IPS-18a (cell line): ENCODE results near the gene GGT5.
"Not testable (repeated sequence)": the region's sequence is repeated elsewhere in the genome, so short reads cannot be mapped to it uniquely, and the experiment has no call there.

Experiments used
- H3K27ac ChIP-seq: one replicate; pipeline ENCODE4 v1.5.1; 2013; ENCODE audit warnings: low read length
- H3K27me3 ChIP-seq: one replicate; pipeline ENCODE4 v1.6.1; 2013; ENCODE audit warnings: mild to moderate bottlenecking, low read length; ENCODE audit not compliant: control insufficient read depth, insufficient read depth
- H3K36me3 ChIP-seq: one replicate; pipeline ENCODE4 v1.6.1; 2013; ENCODE audit warnings: low read depth, low read length; ENCODE audit not compliant: control insufficient read depth
- H3K4me1 ChIP-seq: one replicate; pipeline ENCODE4 v1.6.1; 2013; ENCODE audit warnings: low read depth, low read length; ENCODE audit not compliant: control insufficient read depth
- H3K4me3 ChIP-seq: one replicate; pipeline ENCODE4 v1.5.1; 2013; ENCODE audit warnings: low read length
- H3K9ac ChIP-seq: one replicate; pipeline ENCODE4 v1.6.1; 2013; ENCODE audit warnings: mild to moderate bottlenecking, low read length, moderate library complexity
- H3K9me3 ChIP-seq: one replicate; pipeline ENCODE4 v1.6.1; 2013; ENCODE audit warnings: low read depth, low read length; ENCODE audit not compliant: control insufficient read depth

GGT5 gene

DNA sequence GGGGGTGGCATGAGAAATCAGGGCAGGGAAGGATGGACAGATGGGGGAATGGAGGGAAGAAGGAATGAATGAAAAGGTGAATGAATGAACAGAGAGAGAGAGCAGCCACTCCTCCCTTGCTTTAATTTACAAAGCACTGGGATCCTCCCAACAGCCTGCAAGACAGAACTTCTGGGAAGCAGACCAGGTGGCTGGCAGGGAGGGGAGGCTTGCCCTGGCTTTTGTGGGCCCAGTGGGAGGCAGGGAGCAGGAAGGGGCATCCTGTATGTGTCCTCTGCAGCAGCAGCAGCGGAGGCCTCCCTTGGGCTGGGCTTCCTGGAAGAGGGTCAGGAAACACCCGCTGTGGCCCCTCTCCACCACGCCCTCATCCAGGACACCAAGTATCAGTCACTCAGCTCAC lies 1.5 kb downstream of the GGT5 start:
- H3K4me1 ChIP-seq, H3K27ac ChIP-seq, H3K9ac ChIP-seq, H3K4me3 ChIP-seq, H3K36me3 ChIP-seq, H3K9me3 ChIP-seq, H3K27me3 ChIP-seq: not testable (repeated sequence)

DNA sequence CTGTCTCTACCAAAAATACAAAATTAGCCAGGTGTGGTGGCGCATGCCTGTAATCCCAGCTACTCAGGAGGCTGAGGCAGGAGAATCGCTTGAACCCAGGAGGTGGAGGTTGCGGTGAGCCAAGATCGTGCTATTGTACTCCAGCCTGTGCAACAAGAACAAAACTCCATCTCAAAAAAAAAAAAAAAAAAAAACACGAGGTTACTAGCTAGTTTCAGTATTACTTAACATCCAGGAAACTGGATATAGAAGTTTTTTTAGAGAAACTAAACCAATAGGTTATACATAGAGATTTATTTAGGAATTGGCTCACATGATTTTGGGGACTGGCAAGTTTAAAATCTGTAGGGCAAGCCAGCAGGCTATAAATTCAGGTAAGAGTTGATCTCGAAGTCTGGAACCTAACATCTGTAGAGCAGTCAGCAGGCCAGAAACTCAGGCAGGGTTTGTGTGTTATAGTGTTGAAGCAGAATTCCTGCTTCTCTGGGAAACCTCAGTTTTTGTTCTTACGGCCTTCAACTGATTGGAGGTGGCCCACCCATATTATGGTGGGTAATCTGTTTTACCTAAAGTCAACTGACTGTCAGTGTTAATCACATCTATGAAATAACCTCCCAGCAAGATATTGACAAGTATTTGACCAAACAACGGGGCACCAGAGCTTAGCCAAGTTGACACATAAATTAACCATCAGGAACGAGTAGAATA lies 3.7 kb downstream of the GGT5 start:
- H3K9me3 ChIP-seq, H3K27me3 ChIP-seq, H3K4me1 ChIP-seq, H3K9ac ChIP-seq, H3K4me3 ChIP-seq, H3K36me3 ChIP-seq, H3K27ac ChIP-seq: not testable (repeated sequence)

DNA sequence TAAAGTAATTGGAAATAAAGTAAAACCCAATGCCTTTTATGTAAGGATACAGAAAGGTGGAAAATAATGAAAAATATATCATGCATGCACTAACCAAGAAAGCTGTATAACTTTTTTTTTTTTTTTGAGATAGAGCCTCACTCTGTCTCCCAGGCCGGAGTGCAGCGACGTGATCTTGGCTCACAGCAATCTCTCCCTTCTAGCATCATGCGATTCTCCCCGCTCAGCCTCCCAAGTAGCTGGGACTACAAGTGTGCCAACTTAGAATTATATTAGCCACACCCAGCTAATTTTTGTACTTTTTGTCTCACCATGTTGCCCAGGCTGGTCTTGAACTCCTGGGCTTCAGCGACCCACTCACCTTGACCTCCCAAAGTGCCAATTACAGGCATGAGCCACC lies 4.5 kb downstream of the GGT5 start:
- Histone ChIP-seq H3K4me1 (no peaks in the 10 kb centered on the region), H3K36me3 (no peaks in the 10 kb centered on the region), H3K4me3 (no peak overlapping the region), H3K27ac (no peak overlapping the region), H3K27me3 (no peaks in the 10 kb centered on the region), H3K9ac (no peak overlapping the region), H3K9me3 (no peaks in the 10 kb centered on the region)

DNA sequence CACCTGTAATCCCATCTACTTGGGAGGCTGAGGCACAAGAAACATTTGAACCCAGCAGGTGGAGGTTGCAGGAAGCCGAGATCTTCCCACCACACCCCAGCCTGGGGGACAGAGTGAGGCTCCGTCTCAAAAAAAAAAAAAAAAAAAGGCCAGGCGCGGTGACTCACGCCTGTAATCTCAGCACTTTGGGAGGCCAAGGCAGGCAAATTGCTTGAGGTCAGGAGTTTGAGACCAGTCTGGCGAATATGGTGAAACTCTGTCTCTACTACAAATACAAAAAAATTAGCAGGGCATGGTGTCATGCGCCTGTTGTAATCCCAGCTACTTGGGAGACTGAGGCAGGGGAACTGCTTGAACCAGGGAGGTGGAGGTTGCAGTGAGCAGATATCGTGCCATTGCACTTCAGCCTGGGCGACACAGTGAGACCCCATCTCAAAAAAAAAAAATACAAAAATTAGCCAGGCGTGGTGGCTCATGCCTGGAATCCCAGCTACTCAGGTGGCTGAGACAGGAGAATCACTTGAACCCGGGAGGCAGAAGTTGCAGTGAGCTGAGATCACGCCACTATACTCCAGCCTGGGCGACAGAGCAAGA lies 6.7 kb downstream of the GGT5 start:
- H3K9ac ChIP-seq, result not testable (repeated sequence)

DNA sequence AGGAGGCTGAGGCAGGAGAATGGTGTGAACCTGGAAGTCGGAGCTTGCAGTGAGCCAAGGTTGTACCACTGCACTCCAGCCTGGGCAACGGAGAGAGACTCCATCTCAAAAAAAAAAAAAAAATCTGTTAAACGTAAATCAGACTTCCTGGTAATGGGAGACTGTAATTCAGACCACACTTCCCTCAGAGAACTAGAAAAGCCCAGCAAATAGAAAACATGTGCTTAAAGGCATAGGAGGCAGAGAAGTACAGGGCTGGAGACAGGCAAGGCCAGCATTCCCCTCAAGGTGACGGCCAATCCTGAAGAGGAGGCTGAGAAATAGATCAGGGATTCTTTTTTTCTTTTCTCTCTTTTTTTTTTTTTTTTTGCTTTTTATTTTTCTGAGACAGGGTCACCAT lies 8.2 kb downstream of the GGT5 start:
- H3K27me3 ChIP-seq, result no peaks in the 10 kb centered on the region
- no peaks in the 10 kb centered on the region for H3K36me3 ChIP-seq
- no peaks in the 10 kb centered on the region for H3K4me1 ChIP-seq
- H3K4me3 ChIP-seq, result no peak overlapping the region
- no peak overlapping the region for H3K9ac ChIP-seq
- H3K9me3 ChIP-seq, result no peaks in the 10 kb centered on the region
- no peak overlapping the region for H3K27ac ChIP-seq

More for the DNA sequence above, 6.7 kb downstream of the GGT5 start:
- H3K36me3 ChIP-seq, H3K27ac ChIP-seq, H3K4me1 ChIP-seq, H3K4me3 ChIP-seq, H3K27me3 ChIP-seq, H3K9me3 ChIP-seq: not testable (repeated sequence)

DNA sequence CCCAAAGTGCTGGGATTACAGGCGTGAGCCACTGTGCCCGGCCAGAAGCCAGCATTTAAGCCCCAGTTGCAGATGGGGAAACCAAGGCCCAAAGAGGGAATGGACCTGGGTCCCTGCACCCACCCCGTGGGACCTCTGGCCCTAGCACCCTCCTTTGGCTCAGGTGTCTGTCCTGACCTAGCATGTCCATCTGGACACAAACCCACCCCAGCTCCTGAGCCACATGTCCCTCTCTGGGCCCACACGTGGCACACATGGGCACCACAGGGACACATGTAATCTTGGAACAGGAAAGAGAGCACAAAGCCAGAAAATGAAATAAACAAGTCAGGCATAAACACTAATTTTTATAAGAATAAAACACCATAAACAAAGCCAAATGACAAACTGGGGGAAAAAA lies 9.6 kb downstream of the GGT5 start:
- Histone ChIP-seq H3K4me1 (peaks cover 6% of the 10 kb centered on the region), H3K9me3 (no peaks in the 10 kb centered on the region), H3K36me3 (no peaks in the 10 kb centered on the region), H3K27ac (no peak overlapping the region), H3K9ac (no peak overlapping the region), H3K4me3 (no peak overlapping the region), H3K27me3 (no peaks in the 10 kb centered on the region)

DNA sequence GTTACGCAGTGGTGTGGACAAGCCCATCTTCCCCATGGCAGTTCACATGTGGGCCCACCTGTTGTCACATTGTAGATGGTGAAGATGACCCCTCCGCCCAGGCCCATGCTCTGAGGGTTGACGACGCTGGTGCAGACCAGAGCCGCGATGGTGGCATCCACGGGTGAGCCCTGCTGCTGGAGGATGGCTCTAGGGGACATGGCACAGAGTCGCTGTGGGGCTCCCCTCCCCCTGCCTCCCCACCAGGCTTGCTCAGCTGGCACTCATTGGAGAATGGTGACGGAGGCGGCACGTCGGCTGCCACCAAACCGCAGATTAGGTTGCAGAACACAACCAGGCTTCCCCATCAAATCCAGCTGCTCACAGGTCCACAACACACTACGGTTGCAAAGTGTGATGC lies 11.1 kb downstream of the GGT5 start:
- Histone ChIP-seq H3K4me3 (no peak overlapping the region), H3K27me3 (no peaks in the 10 kb centered on the region), H3K36me3 (no peaks in the 10 kb centered on the region), H3K4me1 (peaks cover 6% of the 10 kb centered on the region), H3K9ac (no peak overlapping the region), H3K27ac (no peak overlapping the region), H3K9me3 (no peaks in the 10 kb centered on the region)

DNA sequence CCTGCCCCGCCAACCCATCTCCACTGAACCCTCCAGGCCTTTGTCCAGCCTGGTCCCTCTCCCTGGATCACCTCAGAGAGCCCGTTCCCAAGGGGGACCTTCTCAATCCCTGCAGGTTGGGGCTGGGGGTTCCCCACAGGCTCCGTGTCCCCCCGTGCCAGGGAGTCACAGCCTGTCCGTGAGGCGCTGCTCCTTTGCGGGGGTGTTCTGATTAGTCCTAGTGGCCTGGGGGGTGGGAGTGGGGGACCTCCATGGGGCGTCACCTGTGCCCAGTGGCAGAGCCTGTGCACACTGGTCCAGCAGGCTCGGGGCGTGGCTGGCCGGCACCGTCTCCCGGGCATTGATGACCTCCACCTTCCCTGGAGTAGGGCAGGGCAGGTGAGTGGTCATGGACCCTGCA lies 11.6 kb downstream of the GGT5 start:
- no peak overlapping the region for H3K9ac ChIP-seq
- no peak overlapping the region for H3K4me3 ChIP-seq
- H3K27me3 ChIP-seq, result no peaks in the 10 kb centered on the region
- H3K9me3 ChIP-seq, result no peaks in the 10 kb centered on the region
- no peak overlapping the region for H3K27ac ChIP-seq
- H3K36me3 ChIP-seq, result no peaks in the 10 kb centered on the region
- H3K4me1 ChIP-seq, result peaks cover 6% of the 10 kb centered on the region

DNA sequence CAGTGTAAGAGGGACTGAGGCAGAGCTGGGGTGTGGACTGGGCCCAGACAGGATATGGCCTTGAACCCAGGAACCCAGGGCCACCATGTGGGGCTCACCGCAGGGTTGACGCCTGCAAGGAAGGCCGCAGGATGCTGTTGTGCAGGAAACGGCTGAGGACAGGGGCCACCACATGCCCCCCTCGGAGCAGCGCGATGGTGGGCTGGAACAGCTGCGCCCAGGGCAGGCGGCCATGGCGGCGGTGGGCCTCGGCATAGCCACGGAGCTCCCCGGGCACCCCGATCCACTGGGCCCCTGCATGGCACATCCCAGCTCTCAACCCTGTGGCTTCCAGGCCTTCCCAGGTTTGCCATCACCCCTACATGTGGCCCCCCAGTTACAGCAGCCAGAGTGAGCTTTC lies 12.2 kb downstream of the GGT5 start:
- no peak overlapping the region for H3K4me3 ChIP-seq
- H3K9ac ChIP-seq, result no peak overlapping the region
- no peaks in the 10 kb centered on the region for H3K27me3 ChIP-seq
- peaks cover 6% of the 10 kb centered on the region for H3K4me1 ChIP-seq
- H3K27ac ChIP-seq, result no peak overlapping the region
- no peaks in the 10 kb centered on the region for H3K9me3 ChIP-seq
- no peaks in the 10 kb centered on the region for H3K36me3 ChIP-seq

DNA sequence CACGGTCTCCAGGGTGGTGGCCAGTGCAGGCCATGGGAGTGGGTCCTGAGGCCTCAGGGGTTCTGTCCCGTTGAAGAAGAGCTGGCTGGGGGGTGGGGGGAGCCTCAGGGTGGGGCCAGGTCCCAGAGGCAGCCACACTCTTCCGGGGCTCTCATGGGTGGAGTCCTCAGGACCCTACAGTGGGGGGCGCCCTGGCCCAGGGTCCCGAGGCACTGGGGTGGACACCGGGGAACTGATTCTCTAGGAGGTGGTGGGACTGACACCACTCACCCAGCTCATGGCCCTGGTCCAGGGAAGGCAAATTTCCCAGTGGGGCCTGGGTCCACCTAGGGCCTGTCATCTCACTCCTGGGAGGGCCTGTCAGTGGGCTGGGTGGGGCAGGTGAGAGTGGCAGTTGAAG lies 12.8 kb downstream of the GGT5 start:
- Histone ChIP-seq H3K4me1 (peaks cover 6% of the 10 kb centered on the region), H3K36me3 (no peaks in the 10 kb centered on the region), H3K9ac (no peak overlapping the region), H3K4me3 (no peak overlapping the region), H3K9me3 (no peaks in the 10 kb centered on the region), H3K27ac (no peak overlapping the region), H3K27me3 (no peaks in the 10 kb centered on the region)

DNA sequence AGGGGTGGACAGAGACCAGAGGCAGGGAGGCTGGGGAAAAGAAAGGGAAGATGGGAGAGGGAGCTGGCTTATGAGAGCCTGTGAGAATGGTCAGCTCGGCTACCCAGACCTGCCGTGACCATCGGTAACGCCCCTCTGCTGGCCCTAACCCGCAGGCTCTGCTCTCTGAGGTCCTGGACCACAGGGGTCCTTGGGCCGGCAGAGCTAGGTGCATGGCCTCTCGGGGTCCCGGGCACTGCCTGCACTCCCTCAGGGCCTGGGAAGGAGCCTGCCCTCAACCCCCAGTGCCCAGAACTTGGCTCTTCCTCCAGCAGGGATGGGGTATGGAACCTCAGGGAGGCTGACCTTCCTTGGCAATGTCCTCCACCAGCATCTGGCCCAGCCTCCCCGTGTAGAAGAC lies 13.2 kb downstream of the GGT5 start:
- no peaks in the 10 kb centered on the region for H3K9me3 ChIP-seq
- H3K36me3 ChIP-seq, result no peaks in the 10 kb centered on the region
- no peaks in the 10 kb centered on the region for H3K27me3 ChIP-seq
- H3K4me3 ChIP-seq, result no peak overlapping the region
- H3K4me1 ChIP-seq, result peaks cover 6% of the 10 kb centered on the region
- no peak overlapping the region for H3K27ac ChIP-seq
- H3K9ac ChIP-seq, result no peak overlapping the region

DNA sequence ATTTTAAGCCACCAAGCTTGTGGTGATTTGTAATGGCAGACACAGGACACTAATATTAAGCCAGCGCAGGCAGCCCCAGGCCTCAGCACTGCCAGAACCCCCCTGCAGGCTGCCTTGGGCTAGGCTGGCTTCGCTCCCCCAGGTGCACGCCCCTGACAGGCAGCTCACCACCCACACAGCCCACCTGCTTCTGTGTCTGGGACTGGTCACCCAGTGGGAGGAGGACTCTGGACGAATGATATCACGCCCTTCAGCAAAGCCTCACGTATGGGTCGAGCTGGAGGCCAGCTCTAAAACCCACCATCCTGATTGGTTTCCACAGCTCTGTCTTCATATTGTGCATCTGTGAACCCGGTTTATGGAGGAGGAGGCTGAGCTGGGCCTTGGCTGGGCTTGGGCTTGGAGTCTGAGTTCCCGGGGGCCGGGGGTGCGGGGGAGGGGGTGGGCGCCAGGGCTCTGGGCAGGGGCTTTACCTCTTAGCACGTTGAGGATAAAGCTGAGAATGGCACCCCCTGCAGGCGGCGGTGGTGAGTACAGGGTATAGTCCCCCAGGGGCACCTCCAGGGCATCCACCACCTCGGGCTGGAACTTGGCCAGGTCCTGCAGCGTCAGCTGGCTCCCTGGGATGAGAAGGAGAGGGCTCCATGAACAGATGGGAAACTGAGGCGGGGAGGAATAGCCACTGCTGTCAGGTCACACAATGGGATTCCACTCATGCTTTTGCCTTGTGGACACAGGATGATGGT lies 13.8 kb downstream of the GGT5 start:
- Histone ChIP-seq H3K27me3 (no peaks in the 10 kb centered on the region), H3K4me1 (peaks cover 6% of the 10 kb centered on the region), H3K9me3 (no peaks in the 10 kb centered on the region), H3K4me3 (no peak overlapping the region), H3K9ac (no peak overlapping the region), H3K36me3 (no peaks in the 10 kb centered on the region), H3K27ac (no peak overlapping the region)
